ENCODE results near the gene PDXDC1. TPM values are rescaled to one million over a fixed set of nuclear protein-coding genes. Genes with fewer than 3 reads are reported as not detected.
"Not testable (repeated sequence)": the region's sequence is repeated elsewhere in the genome, so short reads cannot be mapped to it uniquely, and the experiment has no call there.

PDXDC1 gene
- total RNA-seq, 1 donor from 2014 or later, result 58.3 TPM

DNA sequence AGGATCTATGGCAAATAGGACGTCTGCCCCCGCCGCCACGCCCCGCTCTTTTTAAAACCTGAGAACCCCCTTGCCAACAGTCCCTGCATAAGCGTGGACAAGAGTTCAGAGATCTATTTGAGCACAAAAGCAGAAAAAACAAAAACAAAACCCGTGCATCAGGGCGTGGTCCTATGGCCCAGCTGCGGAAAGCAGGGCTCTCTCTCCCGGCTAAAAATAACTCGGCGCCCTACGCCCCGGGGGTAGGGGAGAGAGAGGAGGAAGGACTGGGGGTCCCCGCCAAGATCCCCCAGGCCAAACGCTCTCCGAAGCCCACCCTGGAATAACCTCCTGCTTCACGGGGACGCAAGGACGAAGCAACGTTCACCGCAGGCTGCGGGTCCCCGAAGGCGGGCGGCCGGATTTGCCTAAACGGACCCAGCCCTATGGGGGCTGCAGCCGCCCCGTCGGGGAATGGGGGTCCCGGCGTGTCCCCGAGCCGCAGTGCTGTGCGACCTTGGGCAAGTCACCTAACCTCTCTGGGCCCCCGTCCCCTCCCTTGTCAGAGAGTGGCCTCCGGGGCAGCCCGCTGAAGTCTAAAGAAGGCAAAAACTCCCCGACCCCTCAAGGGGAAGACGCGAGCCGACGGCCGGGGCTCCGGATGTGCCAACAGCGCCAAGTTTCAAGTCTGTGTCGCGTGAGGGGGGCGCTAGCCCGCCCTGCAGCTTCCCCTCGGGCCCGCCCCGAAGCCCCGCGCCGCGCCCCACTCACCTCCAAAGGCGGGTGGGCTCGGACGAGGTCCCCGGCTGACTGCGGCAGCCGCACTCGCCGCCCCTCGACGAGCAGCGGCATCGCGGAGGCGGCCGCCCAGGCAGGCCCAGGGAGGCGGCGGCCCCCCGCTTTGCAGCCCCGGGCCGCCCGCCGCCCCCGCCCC lies 80.6 kb downstream of the PDXDC1 start:
- FAIRE-seq, result no peak

DNA sequence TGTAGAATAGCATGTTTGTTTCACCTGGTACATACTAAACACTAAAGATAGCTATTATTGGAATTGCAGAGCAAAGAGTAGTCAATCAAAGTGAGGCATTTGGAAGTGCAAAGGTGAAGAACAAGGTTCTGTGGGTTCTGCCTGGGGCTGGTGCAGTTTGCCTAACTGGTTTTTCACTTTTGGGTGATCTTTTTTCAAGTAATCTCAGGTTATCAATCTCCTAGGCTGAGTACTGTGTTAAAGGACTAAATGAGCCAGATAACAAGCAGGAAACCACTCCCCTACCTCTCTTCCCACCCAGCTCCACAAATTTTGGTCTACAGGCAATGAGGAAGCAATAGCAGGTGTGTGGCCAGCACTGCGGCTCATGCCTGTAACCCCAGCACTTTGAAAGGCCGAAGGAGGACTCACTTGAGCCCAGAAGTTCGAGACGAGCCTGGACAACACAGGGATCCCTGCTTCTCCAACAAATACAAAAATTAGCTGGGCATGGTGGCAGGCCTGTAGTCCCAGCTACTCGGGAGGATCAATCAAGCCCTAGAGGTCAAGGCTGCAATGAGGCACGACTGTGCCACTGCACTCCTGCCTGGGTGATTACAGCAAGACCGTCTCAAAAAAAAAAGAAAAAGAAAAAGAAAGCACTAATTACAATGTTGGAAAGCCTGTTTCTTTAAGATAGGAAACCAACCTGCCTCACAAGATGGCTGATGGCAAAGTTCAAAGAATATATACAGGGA lies 83.0 kb downstream of the PDXDC1 start:
- DNase-seq (ENCODE audit: low spot score in 2 of 2), result no peak

More for the DNA sequence above, 80.6 kb downstream of the PDXDC1 start:
- DNase-seq (ENCODE audit: low spot score in 2 of 2), result no peak

DNA sequence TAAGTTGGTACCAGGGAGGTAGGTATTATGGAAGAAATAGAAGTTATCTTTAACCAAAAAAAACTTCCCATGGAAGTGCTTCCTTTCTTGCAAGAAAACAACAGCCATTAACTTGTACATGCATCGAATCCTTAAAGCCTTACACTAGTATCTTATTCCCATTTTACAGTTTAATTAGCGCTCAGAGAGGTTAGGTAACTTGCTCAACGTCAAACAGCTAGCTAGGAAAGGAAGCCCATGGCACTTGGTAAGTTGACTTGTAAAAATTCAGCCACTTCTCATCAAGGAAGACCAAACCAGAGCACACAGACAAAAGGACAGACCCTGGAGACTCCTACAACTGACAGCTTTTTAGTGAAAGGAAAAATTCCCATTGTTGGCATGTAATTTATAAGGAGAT lies 84.5 kb downstream of the PDXDC1 start:
- DNase-seq (ENCODE audit: low spot score in 2 of 2) (no peak), FAIRE-seq (no peak)

More for the DNA sequence above, 83.0 kb downstream of the PDXDC1 start:
- no peak for FAIRE-seq

DNA sequence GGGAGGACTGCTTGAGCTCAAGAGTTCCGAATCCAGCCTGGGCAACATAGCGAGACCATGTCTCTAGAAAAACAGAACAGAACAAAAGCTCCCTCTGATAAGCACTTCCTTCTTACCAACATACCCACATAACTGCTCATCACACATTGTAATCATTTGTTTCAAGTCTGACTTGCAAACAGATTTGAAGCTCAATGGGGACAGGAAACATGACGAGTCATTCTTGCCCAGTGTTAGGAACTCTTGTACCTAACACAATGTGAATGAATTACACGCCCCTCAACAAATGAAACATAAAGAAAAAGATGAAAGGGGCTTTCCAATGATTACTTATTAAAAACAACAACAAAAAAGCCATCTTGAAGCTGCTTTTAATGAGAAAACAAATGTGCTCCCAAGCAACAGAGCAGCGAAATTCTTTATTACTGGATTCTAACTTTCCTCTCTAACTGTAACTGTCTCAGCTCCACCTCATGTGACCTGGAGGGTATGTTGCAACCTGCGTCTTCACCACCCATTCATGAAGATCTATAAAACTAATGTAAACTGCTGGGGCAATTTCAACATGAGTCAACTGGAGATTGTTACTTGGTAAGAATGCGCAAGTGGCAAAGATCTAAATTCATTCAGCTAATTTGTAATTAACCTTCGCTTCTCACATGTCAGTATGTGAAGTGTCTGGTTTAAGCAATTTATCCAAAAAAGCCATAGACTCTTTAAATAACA lies 87.4 kb downstream of the PDXDC1 start:
- DNase-seq (ENCODE audit: low spot score in 2 of 2); FAIRE-seq: not testable (repeated sequence)

- DNase-seq (ENCODE audit: low spot score in 2 of 2); FAIRE-seq: not testable (repeated sequence)
Observed at GRCh38 chr16:15065961-15066360, 91.1 kb downstream of the PDXDC1 start.

DNA sequence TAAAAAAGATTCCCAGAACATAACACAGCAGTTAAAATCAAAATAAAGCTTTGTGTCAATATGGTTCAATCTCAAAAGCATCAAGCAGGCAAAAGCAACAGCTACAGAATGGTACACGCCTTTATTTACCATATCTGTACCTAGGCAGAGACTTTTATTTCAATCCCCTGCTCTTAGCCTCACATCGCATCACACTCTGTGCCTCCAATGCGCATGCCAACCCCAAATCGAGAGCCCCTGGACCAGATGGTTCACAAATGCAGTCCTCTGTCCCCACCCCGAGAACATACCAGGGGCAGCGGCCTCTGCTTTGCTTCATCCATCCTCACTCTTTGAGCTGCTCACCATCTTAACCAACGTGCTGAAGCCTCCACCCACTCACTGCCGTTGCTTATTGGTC lies 91.9 kb downstream of the PDXDC1 start:
- FAIRE-seq; DNase-seq (ENCODE audit: low spot score in 2 of 2): not testable (repeated sequence)

DNA sequence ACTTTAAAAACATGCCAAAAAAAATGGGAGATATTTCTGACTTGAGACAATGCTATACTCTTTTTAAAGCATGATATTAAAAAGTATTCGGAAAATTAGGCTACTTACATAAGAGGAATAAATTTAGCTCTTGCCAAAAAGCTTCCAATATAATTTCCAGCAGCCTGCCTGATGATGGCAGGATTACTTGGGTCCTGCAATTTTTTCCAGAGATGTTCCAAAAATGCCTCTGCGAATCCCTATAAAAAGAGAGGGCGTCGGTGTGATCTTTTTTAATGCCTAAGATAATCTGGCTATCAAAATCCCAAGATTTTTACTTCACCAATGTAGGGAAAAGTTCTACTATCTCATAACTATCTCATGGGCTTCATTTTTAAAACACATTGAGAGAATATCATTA lies 96.2 kb downstream of the PDXDC1 start:
- not testable (repeated sequence) for FAIRE-seq; DNase-seq (ENCODE audit: low spot score in 2 of 2)

- DNase-seq (ENCODE audit: low spot score in 2 of 2); FAIRE-seq: not testable (repeated sequence)
Observed at GRCh38 chr16:15071916-15072769, 97.3 kb downstream of the PDXDC1 start.

DNA sequence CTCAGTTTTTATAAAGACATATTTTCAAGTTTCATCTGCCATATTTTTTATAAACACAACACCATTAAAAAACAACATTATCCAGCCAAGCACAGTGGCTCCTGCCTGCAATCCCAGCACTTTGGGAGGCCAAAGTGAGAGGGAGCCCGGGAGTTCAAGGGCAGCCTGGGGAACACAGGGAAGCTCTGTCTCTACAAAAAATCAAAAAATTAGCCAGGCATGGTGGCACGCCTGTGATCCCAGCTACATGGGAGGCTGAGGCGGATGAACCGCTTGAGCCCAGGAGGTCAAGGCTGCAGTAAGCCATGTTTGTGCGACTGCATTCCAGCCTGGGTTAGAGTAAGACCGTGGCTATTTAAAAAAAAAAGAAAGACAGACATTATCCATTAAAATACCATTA lies 98.3 kb downstream of the PDXDC1 start:
- DNase-seq (ENCODE audit: low spot score in 2 of 2) (no peak), FAIRE-seq (no peak)

DNA sequence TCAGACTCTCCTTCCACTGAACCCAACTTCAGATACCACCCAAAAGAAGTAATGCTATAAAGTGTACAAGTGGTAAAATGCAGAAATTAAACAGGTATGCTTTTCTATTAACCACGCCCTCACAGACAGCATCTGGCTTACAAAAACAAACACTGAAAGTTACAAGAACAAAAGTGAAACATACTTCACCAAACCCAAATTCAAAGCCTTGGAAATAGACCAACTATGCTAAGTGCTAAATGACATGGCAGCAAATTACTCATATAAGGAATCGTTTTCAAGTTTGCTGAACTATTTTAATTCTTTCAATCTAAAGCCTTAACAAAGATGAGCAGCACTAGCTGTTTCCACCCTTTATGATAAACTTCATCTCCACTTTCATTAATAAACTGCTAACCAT lies 101.3 kb downstream of the PDXDC1 start:
- not testable (repeated sequence) for FAIRE-seq; DNase-seq (ENCODE audit: low spot score in 2 of 2)

GRCh38 chr16:15080883-15081282 lies 106.1 kb downstream of the PDXDC1 start:
- not testable (repeated sequence) for DNase-seq (ENCODE audit: low spot score in 2 of 2); FAIRE-seq

DNA sequence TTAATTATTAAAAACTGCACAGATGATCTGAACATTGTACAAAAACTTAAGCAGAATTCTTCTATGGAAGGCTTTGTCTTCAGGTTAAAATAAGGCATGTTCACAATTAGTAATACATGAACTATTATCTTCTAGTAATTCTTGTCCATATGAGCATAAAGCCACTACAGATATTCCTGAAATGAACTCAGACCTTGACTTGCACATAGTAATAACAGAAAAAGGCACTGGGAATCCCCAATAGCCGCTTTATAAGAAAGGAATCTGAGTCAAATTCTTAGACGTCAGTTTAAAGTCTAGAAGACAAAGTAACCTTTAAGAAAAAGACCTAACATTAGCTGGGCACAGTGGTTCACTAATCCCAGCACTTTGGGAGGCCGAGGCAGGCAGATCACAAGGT lies 108.0 kb downstream of the PDXDC1 start:
- FAIRE-seq; DNase-seq (ENCODE audit: low spot score in 2 of 2): not testable (repeated sequence)

DNA sequence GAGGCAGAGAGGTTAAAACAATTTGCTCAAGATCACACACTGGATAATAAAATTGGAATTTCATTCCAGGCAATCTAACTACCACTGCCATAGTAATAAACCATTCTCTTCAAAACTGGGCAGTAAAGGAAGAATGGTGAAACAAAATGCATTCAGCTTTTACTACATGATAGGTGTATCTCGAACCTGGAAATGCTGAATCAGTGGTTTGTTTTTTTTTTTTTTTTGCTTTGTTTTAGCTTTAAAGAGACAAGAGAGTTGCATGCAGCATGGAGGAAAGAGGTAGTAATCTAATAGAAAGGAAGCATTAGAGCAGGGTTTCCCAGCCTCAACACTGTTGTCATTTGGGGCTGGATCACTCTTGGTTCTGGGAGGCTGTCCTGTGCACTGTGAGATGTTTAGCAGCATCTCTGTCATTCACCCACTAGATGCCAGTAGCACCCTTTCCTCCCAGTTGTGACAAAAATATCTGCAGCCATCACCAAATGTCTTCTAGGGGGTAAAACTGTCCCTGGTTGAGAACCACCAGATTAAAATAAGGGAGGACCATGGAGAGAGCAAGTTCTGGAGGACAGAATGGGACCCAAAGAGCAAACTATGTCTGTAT lies 115.9 kb downstream of the PDXDC1 start:
- DNase-seq (ENCODE audit: low spot score in 2 of 2); FAIRE-seq: not testable (repeated sequence)

GRCh38 chr16:15093571-15093954 lies 118.7 kb downstream of the PDXDC1 start:
- FAIRE-seq; DNase-seq (ENCODE audit: low spot score in 2 of 2): not testable (repeated sequence)

GRCh38 chr16:15093955-15094827 lies 119.4 kb downstream of the PDXDC1 start, which contains the start of gene RRN3:
Gene RRN3 (minus strand): TSS chr16:15094272. CDS start chr16:15094233, 39 bp downstream.
- not testable (repeated sequence) for FAIRE-seq
- peak; percentile 63 to 75 for DNase-seq (ENCODE audit: low spot score in 2 of 2)

DNA sequence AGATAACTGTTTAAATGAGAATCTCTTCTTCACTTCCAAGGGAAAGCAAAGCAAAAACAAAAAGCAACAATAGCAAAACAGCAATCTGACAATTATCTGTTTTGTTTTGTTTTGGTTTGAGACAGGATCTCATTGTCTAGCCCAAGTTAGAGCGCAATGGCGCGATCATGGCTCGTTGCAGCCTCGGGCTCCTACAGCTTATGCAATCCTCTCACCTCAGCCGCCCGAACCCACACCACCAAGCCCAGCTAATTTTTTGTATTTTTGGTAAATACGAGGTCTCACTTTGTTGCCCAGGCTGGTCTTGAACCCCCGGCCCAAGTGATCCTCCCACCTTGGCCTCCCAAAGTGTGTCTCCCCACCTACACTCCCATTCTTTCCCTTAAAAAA lies 121.8 kb downstream of the PDXDC1 start:
- DNase-seq (ENCODE audit: low spot score in 2 of 2); FAIRE-seq: not testable (repeated sequence)

DNA sequence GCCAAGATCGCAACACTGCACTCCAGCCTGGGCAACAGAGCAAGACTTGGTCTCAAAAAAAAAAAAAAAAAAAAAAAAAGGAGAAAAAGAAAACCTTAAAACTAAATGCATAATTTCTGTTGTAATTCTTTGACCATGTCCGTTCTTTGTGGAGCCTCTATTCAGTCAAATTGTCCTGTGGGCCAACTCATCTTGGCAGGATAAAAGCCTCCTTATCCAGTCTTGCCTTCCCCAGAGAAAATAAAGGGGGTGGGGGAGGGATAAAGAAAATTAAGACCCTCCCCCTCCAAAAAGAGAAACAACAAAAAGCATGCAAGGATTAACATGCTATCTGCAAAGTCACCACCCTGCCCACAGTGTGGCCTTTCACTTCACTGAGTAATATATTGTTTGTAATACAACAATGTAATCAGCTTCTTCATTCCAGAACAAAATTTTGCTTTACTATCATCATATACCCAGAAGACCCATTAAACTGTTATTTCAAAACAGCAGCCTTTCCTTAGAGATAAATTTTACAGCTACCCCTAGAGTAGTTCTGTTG lies 124.6 kb downstream of the PDXDC1 start:
- not testable (repeated sequence) for DNase-seq (ENCODE audit: low spot score in 2 of 2); FAIRE-seq
